NB4 (cell line): ENCODE measurements around the gene RPL27A.

Experiments used
- DNase-seq: peaks from one replicate; pipeline ENCODE4 v3.0.0; 2010; ENCODE audit warnings: low read depth
- H3K4me3 ChIP-seq: one replicate; pipeline ENCODE4 v1.5.1; 2011; ENCODE audit warnings: mild to moderate bottlenecking, low read depth, low read length, moderate library complexity
- MAX ChIP-seq: IDR thresholded peaks from 2 replicates; pipeline ENCODE4 v1.6.1; 2011; ENCODE audit warnings: low read depth, low read length
- MYC ChIP-seq: IDR thresholded peaks from 2 replicates; pipeline ENCODE4 v1.6.1; 2011; ENCODE audit warnings: low read depth, low read length
- POLR2A ChIP-seq: IDR thresholded peaks from 2 replicates; pipeline ENCODE4 v1.6.1; 2011; ENCODE audit warnings: mild to moderate bottlenecking; ENCODE audit not compliant: insufficient read length; ENCODE audit errors: extremely low read depth
- TF ChIP-seq, protein P1 (sequence below): IDR thresholded peaks from one replicate; pipeline ENCODE4 v1.5.1; 2012; ENCODE audit warnings: low read depth, low read length

The RPL27A gene

GRCh38 chr11:8671193-8671612 lies 11.4 kb upstream of the RPL27A start:
- DNase-seq, result no peak
- TF ChIP-seq POLR2A, result no peak
- no peak overlapping the region for H3K4me3 ChIP-seq

- TF ChIP-seq, protein P1, sequence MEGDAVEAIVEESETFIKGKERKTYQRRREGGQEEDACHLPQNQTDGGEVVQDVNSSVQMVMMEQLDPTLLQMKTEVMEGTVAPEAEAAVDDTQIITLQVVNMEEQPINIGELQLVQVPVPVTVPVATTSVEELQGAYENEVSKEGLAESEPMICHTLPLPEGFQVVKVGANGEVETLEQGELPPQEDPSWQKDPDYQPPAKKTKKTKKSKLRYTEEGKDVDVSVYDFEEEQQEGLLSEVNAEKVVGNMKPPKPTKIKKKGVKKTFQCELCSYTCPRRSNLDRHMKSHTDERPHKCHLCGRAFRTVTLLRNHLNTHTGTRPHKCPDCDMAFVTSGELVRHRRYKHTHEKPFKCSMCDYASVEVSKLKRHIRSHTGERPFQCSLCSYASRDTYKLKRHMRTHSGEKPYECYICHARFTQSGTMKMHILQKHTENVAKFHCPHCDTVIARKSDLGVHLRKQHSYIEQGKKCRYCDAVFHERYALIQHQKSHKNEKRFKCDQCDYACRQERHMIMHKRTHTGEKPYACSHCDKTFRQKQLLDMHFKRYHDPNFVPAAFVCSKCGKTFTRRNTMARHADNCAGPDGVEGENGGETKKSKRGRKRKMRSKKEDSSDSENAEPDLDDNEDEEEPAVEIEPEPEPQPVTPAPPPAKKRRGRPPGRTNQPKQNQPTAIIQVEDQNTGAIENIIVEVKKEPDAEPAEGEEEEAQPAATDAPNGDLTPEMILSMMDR, result no peak
- no peak for TF ChIP-seq MAX
- no peak for TF ChIP-seq MYC
- TF ChIP-seq POLR2A, result no peak
- H3K4me3 ChIP-seq, result no peak overlapping the region
- no peak for DNase-seq
Measured at GRCh38 chr11:8671651-8672062, 10.9 kb upstream of the RPL27A start.

DNA sequence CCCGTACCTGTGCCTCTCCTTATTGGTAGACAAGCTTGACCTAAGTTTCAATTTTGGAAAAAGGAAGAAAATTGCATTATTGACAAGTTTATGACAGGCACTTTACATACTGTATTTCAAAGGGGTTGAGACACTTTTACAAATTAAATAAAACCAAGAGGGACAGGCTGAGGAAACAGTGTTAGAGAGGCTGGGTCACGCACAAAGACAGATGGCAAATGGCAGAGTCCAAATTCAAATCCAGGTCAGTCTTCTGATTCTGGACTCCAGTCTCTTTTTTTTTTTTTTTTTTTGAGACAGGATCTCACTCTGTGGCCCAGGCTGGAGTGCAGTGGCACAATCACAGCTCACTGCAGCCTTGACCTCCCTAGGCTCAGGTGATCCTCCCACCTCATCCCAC lies 10.2 kb upstream of the RPL27A start:
- no peak overlapping the region for H3K4me3 ChIP-seq
- DNase-seq, result no peak
- TF ChIP-seq POLR2A, result no peak
- TF ChIP-seq, protein P1, result no peak
- no peak for TF ChIP-seq MYC
- no peak for TF ChIP-seq MAX

GRCh38 chr11:8674859-8675258 lies 7.7 kb upstream of the RPL27A start:
- no peak for DNase-seq
- no peak for TF ChIP-seq MAX
- TF ChIP-seq, protein P1, result no peak
- no peak overlapping the region for H3K4me3 ChIP-seq

DNA sequence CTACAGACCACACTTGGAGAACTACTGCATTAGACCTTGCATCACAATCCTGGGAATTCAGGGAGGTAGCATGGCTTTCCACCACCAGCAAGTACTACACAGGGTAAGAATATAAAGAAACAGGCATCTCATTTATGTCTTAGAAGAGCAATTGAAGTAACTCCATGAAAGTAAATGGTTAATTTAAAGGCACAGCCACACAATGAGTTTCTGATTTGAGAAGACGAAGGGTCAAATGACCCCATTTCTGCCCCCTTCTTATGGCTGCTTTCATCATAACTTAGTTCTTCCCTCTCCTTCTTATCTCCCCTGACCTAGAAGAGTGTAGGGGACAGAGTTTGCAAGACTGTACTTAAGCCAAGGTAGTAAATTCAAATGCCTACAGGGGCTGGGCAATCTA lies 6.1 kb upstream of the RPL27A start:
- H3K4me3 ChIP-seq, result no peak overlapping the region
- TF ChIP-seq MYC, result no peak
- TF ChIP-seq, protein P1, result no peak
- TF ChIP-seq MAX, result no peak
- no peak for TF ChIP-seq POLR2A
- DNase-seq, result no peak

- TF ChIP-seq MYC (no peak), MAX (no peak), POLR2A (no peak)
- TF ChIP-seq, protein P1, result no peak
- DNase-seq, result no peak
Measured at GRCh38 chr11:8679006-8679405, 3.6 kb upstream of the RPL27A start.

More at GRCh38 chr11:8679006-8679405, 3.6 kb upstream of the RPL27A start:
- no peak overlapping the region for H3K4me3 ChIP-seq
